GM12875 (cell line): ENCODE results near the gene DAND5.

Source experiments
- H3K4me3 ChIP-seq: one replicate; pipeline ENCODE4 v1.5.1; 2011; ENCODE audit warnings: low read depth, low read length, control low read depth
- CTCF ChIP-seq: IDR thresholded peaks from 2 replicates; pipeline ENCODE4 v1.5.1; 2011; ENCODE audit warnings: low read depth, mild to moderate bottlenecking, control low read depth, inconsistent platforms, low read length, moderate library complexity, borderline replicate concordance; ENCODE audit not compliant: insufficient read depth

Gene DAND5

GRCh38 chr19:13010038-13010991 is 40.9 kb downstream of the DAND5 start:
- TF ChIP-seq CTCF: no peak
- no peak overlapping the region for H3K4me3 ChIP-seq

GRCh38 chr19:13010992-13011652 is 41.7 kb downstream of the DAND5 start:
- TF ChIP-seq CTCF: no peak
- H3K4me3 ChIP-seq: no peak overlapping the region

- no peak for TF ChIP-seq CTCF
- no peak overlapping the region for H3K4me3 ChIP-seq
Observed at GRCh38 chr19:13011653-13012389, 42.4 kb downstream of the DAND5 start.

- no peak overlapping the region for H3K4me3 ChIP-seq
Observed at GRCh38 chr19:13012390-13012689, 43.0 kb downstream of the DAND5 start.

GRCh38 chr19:13012690-13013608 is 43.6 kb downstream of the DAND5 start:
- H3K4me3 ChIP-seq: no peak overlapping the region
- TF ChIP-seq CTCF: no peak

More at GRCh38 chr19:13012390-13012689, 43.0 kb downstream of the DAND5 start:
- no peak for TF ChIP-seq CTCF

GRCh38 chr19:13013649-13014048 is 44.3 kb downstream of the DAND5 start:
- TF ChIP-seq CTCF: no peak
- no peak overlapping the region for H3K4me3 ChIP-seq
